Cardiac fibroblast (primary cell): ENCODE measurements around the gene TSGA10IP.

ENCODE experiments used
- DNase-seq, 2 donors: peaks; one replicate each; pipeline versions ENCODE4 v3.0.0 to v3.0.0-alpha.2; 2010; ENCODE audit warnings: low read depth in 2 of 2
- H3K4me3 ChIP-seq, 2 donors: replicated peaks in 1 of 2; 1 replicate in 1 of 2; 2 replicates in 1 of 2; pipeline ENCODE4 v1.5.1; 2011; ENCODE audit warnings: low read depth in 2 of 2, low read length in 2 of 2, mild to moderate bottlenecking in 2 of 2, moderate library complexity in 1 of 2
- CTCF ChIP-seq: IDR thresholded peaks from one replicate; pipeline ENCODE4 v1.5.1; 2011; ENCODE audit warnings: low read depth, mild to moderate bottlenecking, low read length, inconsistent platforms

The TSGA10IP gene

GRCh38 chr11:66006891-66007176 is 61.6 kb downstream of the TSGA10IP start:
- TF ChIP-seq CTCF = no peak
- no peak overlapping the region for H3K4me3 ChIP-seq
- no peak for DNase-seq

GRCh38 chr11:66007201-66007634 is 61.9 kb downstream of the TSGA10IP start:
- no peak for TF ChIP-seq CTCF
- DNase-seq = no peak

GRCh38 chr11:66008095-66008467 is 62.8 kb downstream of the TSGA10IP start:
- no peak for TF ChIP-seq CTCF
- no peak overlapping the region for H3K4me3 ChIP-seq
- DNase-seq = no peak

More at GRCh38 chr11:66007201-66007634, 61.9 kb downstream of the TSGA10IP start:
- H3K4me3 ChIP-seq = no peak overlapping the region

- DNase-seq = no peak
- TF ChIP-seq CTCF = no peak
Measured at GRCh38 chr11:66008468-66009101, 63.3 kb downstream of the TSGA10IP start.

More at GRCh38 chr11:66008468-66009101, 63.3 kb downstream of the TSGA10IP start:
- H3K4me3 ChIP-seq = no peak overlapping the region
